Stimulated activated CD4-positive, alpha-beta T cell treated with anti-CD3 and anti-CD28 coated beads, Interleukin-4, amount 100 ng/mL, for 48 hours (primary cell): Measurements from ENCODE around the gene ASB12.

ENCODE experiments used
- DNase-seq, 2 donors: peaks; one replicate each; pipeline ENCODE4 v3.0.0-alpha.2; 2020; ENCODE audit warnings: low read depth in 2 of 2

Gene ASB12

GRCh38 chrX:64186974-64187761 lies 43.2 kb downstream of the ASB12 start:
- DNase-seq, result no peak

DNA sequence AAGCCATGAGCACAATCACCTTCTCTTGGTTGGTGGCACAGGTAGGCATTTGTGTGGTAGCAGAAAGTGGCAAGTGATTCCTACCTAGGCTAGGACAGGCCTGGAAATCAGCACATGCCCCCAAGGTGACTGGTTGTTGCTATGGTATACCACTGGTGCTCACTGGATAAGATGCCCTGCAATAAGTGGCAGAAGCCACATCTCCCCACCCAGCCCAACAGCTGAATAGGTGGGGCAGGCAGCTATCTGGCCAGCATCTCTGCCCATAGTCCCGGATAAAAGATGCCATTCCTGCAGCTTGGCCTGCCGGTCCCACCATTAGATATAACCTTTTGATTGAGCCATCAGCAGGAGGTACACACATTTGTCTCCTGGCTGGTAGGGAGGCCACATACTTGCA lies 46.0 kb downstream of the ASB12 start:
- no peak for DNase-seq

DNA sequence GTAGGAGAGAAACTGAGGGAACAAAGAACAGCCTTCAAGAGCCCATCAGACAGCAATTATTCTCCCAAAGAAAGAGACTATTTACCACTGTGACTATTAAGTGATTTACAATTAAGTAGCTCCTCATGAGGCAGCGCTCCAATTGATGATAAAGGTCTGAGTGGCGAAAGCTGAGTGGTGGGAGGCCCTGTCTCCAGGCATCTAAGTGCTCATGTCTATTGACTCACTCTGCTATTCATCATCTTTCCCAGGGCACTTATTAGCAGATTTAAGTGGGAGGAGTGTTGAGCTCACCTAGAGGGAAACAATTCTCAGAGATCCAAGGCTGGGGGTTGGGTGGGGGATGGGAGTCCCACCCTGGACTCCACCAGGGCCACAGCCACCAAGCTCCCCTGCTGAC lies 48.2 kb downstream of the ASB12 start:
- no peak for DNase-seq

GRCh38 chrX:64176876-64177275 lies 53.5 kb downstream of the ASB12 start:
- DNase-seq, result no peak
